GM12874 (cell line): ENCODE measurements around the gene FRMD4A.

Experiments
- CTCF ChIP-seq: IDR thresholded peaks from 2 replicates; pipeline ENCODE4 v1.5.1; 2011; ENCODE audit warnings: low read depth, mild to moderate bottlenecking, control low read depth, low read length, moderate library complexity; ENCODE audit not compliant: insufficient read depth

The FRMD4A gene

GRCh38 chr10:14240253-14241189, 90.2 kb downstream of the FRMD4A start:
- no peak for TF ChIP-seq CTCF

GRCh38 chr10:14236341-14236740, 94.4 kb downstream of the FRMD4A start:
- TF ChIP-seq CTCF: no peak

- TF ChIP-seq CTCF: no peak
Measured at GRCh38 chr10:14235566-14236195, 95.0 kb downstream of the FRMD4A start.

GRCh38 chr10:14233566-14233965, 97.2 kb downstream of the FRMD4A start:
- TF ChIP-seq CTCF: no peak

GRCh38 chr10:14225379-14225778, 105.3 kb downstream of the FRMD4A start:
- no peak for TF ChIP-seq CTCF

GRCh38 chr10:14220026-14220425, 110.7 kb downstream of the FRMD4A start:
- no peak for TF ChIP-seq CTCF

GRCh38 chr10:14219411-14219810, 111.3 kb downstream of the FRMD4A start:
- no peak for TF ChIP-seq CTCF
